Left lung (tissue), 10 donors: ENCODE results near the gene GAS2L2. TPM values are rescaled to one million over a fixed set of nuclear protein-coding genes. Genes with fewer than 3 reads are reported as not detected.
A peak's percentile ranks its signal among the peaks of the same experiment; 100 is the strongest.

Experiments
- ATAC-seq: fragments of 200-7000 bp; cut with Tn5 transposase; one replicate; pipeline ENCODE4 v1.9.1; 2020; ENCODE audit warnings: moderate library complexity
- DNase-seq, 4 donors: peaks; one replicate each; pipeline ENCODE4 v3.0.0-alpha.2; 2013 to 2020
- H3K27ac ChIP-seq, 2 donors: fragments of 200-600 bp; sonication (generic) in 1 of 2; one replicate each; pipeline versions ENCODE4 v1.5.0 to v1.8.0; 2020 to 2021
- H3K27me3 ChIP-seq, 2 donors: fragments of 200-600 bp; sonication (generic) in 1 of 2; one replicate each; pipeline versions ENCODE4 v1.5.0 to v1.8.0; 2020 to 2021
- H3K36me3 ChIP-seq, 2 donors: fragments of 200-600 bp; sonication (generic) in 1 of 2; one replicate each; pipeline versions ENCODE4 v1.5.0 to v1.8.0; 2020 to 2021
- H3K4me1 ChIP-seq, 2 donors: fragments of 200-600 bp; one replicate each; pipeline ENCODE4 v1.8.0; 2021
- H3K4me3 ChIP-seq, 2 donors: fragments of 200-600 bp; sonication (generic) in 1 of 2; one replicate each; pipeline versions ENCODE4 v1.5.0 to v1.8.0; 2020 to 2021; ENCODE audit warnings: mild to moderate bottlenecking in 1 of 2
- H3K9me3 ChIP-seq, 2 donors: fragments of 200-600 bp; sonication (generic) in 1 of 2; one replicate each; pipeline versions ENCODE4 v1.5.0 to v1.8.0; 2020 to 2021
- intact Hi-C, 2 donors: fragments of 100-400 bp; cut with DNase I; formaldehyde crosslinking; loops; one replicate each; pipeline versions ENCODE4 v1.11.2 to v1.14.2; 2022
- polyA plus RNA-seq, 6 donors: library from polyadenylated mRNA; unstranded; fragments of 120-200 nt; gene quantifications; one replicate each; pipeline ENCODE4 v1.2.1, GENCODE V29; 2013; ENCODE audit not compliant: insufficient read length in 6 of 6
- total RNA-seq, 2 donors: library from RNA; stranded (reverse); fragmentation: NEBNext Ultra II Directional; extraction: Animal tissue kit (Norgen Biotek cat#: 25700); gene quantifications; one replicate each; pipeline ENCODE4 v1.2.1, GENCODE V29; 2021
- TF ChIP-seq, protein P1 (sequence below), 2 donors: fragments of 200-600 bp; sonication (generic) in 1 of 2; IDR thresholded peaks; one replicate each; pipeline versions ENCODE4 v1.5.0 to v1.8.0; 2021; ENCODE audit warnings: antibody characterized with exemption in 2 of 2
- donor health status: DM: no; HTN: yes; CAD: no.
- donor health status: DM: no; HTN: no; CAD: no.

The GAS2L2 gene
- total and polyA plus RNA-seq, 8 donors, result 0.15 to 1.8 (median 1.1) TPM

DNA sequence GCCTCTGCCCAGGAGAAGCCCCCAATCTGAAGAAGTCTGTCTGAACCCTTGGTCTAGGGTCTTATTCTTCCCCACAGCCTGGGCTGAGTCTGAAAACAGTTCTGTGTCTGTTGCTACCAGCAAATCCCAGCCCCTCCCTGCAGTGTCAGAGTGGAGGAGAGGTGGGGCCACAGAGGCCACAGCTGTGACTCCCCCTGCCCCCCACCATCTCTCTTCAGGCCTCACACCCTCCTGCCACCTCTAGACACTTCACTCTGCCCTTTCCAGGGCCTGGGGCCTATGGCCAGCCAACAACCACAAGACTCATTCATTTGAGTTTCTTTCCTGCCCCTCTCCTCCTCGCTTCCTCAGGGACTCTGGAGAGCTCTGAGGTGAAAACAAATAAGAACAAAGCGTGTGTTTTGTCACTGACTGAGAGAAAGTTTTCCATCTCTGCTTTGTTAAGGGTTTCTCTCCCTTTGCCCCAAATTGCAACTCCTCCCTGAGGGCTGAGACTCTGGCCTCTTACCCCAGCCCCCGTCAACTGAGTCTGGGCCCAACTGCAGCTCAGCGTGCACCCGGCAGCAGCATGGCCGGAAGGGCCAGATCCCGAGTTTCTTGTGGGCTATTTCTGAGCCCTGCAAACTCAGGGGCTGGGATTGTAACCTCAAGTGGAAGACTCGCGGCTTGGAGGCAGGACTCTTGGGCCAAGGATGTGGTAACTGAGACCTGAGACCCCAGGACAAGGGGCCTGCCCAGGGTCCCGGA lies 20.8 kb upstream of the GAS2L2 start:
- ATAC-seq, result peak; percentile 86
- H3K4me3 ChIP-seq, result no peak overlapping the region
- no peaks in the 10 kb centered on the region for H3K9me3 ChIP-seq
- H3K36me3 ChIP-seq, result no peaks in the 10 kb centered on the region
- peaks cover 39 to 52% of the 10 kb centered on the region in 2 donors for H3K4me1 ChIP-seq
- H3K27ac ChIP-seq, result peak overlapping the region; percentile 61 to 81
- intact Hi-C loops, result no loop called here
- peak in 1 of 4 donors; percentile 77 for DNase-seq
- H3K27me3 ChIP-seq, result no peaks in the 10 kb centered on the region
- TF ChIP-seq, protein P1, sequence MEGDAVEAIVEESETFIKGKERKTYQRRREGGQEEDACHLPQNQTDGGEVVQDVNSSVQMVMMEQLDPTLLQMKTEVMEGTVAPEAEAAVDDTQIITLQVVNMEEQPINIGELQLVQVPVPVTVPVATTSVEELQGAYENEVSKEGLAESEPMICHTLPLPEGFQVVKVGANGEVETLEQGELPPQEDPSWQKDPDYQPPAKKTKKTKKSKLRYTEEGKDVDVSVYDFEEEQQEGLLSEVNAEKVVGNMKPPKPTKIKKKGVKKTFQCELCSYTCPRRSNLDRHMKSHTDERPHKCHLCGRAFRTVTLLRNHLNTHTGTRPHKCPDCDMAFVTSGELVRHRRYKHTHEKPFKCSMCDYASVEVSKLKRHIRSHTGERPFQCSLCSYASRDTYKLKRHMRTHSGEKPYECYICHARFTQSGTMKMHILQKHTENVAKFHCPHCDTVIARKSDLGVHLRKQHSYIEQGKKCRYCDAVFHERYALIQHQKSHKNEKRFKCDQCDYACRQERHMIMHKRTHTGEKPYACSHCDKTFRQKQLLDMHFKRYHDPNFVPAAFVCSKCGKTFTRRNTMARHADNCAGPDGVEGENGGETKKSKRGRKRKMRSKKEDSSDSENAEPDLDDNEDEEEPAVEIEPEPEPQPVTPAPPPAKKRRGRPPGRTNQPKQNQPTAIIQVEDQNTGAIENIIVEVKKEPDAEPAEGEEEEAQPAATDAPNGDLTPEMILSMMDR (IDR thresholded peaks at IDR 0.05), result no peak

DNA sequence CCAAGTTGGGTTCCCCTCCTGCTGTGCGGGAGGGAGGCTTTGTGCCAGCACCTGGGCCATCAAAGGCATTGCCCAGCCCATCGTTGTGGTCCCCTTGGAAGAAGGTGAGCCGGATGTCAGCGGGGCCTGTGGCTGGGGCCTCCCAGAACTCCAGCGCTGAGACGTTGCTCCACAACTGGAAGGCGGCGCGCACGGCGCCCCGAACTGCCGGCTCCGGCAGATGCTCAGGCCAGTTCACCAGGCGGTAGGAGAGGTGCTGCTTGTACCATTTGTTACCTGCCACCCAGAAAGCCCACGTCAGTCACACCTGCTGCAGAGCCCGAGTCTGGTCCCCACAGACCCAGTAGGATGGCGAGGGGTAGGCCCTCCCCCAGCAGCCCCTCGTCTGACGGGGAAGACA lies 20.1 kb upstream of the GAS2L2 start:
- H3K36me3 ChIP-seq, result no peaks in the 10 kb centered on the region
- TF ChIP-seq, protein P1 (IDR thresholded peaks at IDR 0.05), result no peak
- DNase-seq (no peak), ATAC-seq (no peak)
- H3K27ac ChIP-seq, result peak overlapping the region; percentile 61 to 81
- H3K9me3 ChIP-seq, result no peaks in the 10 kb centered on the region
- peaks cover 32 to 47% of the 10 kb centered on the region in 2 donors for H3K4me1 ChIP-seq
- intact Hi-C loops, result no loop called here
- no peaks in the 10 kb centered on the region for H3K27me3 ChIP-seq
- H3K4me3 ChIP-seq, result no peak overlapping the region

DNA sequence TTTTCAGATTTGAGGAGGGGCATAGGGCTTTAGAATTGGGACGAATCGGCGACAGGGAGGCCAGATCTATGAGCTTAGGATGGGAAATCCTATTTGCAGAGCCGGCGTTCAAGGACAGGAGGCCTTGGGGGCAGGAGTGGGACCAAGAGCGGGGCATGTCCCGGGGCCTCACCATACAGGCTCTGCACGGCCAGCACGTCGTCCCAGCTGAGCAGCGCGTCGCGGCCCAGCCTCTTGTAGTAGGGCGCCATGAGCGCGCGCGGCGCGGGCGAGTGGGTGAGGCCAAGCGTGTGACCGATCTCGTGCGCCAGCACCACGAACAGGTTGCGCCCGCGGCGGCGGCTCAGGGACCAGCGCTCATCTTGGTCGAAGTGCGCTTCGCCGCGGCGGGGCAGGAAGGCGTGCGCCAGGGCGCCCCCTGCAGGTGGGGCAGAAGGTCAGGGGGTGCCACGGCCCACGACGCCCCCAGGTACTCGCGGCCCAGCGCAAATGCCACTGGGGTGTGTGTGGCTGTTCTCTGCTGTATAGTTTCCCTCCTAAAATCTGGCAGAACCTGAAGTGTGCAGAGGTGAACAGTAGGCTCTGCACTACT lies 17.0 kb upstream of the GAS2L2 start:
- DNase-seq (no peak), ATAC-seq (no peak)
- H3K27me3 ChIP-seq, result peaks cover 0 to 6% of the 10 kb centered on the region in 2 donors
- no peaks in the 10 kb centered on the region for H3K9me3 ChIP-seq
- TF ChIP-seq, protein P1 (IDR thresholded peaks at IDR 0.05), result no peak
- no peaks in the 10 kb centered on the region for H3K36me3 ChIP-seq
- H3K4me3 ChIP-seq, result no peak overlapping the region
- no peak overlapping the region for H3K27ac ChIP-seq
- intact Hi-C loops, result no loop called here
- H3K4me1 ChIP-seq, result peaks cover 10 to 21% of the 10 kb centered on the region in 2 donors

DNA sequence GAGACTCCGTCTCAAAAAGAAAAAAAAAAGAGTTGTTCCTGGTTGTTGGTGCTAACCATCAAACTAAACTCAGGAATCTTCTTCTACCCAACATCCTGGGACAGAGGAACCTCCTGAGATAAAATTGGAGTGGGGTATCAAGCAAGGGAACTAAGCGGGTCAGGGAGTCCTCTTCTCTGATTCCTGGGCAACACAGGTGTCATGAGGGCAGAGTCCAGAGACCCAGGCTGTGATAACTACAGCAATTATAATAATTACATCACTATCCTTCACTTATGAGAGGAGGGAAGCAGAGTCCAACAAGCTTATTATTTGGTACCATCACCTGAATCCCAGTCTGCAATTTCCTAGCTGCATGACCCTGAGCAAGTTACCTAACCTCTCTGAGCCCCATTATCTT lies 15.8 kb upstream of the GAS2L2 start:
- Histone ChIP-seq H3K27me3 (peaks cover 0 to 14% of the 10 kb centered on the region in 2 donors), H3K4me1 (peaks cover 5 to 21% of the 10 kb centered on the region in 2 donors), H3K9me3 (no peaks in the 10 kb centered on the region), H3K4me3 (no peak overlapping the region), H3K36me3 (no peaks in the 10 kb centered on the region), H3K27ac (no peak overlapping the region)
- intact Hi-C loops, result no loop called here
- no peak for ATAC-seq
- TF ChIP-seq, protein P1 (IDR thresholded peaks at IDR 0.05), result no peak
- no peak for DNase-seq

DNA sequence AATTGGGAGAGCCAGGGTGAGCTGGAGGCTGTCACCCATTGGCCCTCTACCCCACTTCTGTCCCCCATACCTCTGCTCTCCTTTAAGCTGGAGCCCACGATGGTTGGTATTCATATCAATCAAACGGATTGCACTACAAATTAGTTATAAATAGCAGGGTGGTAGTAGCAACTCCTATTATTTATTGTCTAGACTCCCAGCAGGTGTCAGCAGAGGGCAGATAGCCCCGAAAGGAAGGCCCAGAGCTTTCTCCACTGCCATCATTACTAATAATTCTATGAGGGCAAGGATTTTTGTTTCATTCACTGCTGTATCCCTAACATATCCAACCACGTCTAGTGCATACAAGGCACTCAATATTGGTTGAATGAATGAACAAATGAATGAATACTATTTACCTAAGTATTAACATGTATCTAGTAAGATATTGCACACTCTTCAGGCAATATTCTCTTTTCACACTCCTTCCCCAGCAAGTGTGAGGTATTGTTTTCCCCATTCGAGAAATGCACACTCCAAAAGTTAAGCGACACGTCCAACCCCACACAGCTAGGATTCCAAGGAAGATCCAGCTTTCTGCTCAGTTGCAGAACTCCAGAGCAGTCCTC lies 14.0 kb upstream of the GAS2L2 start:
- intact Hi-C loops, result no loop called here
- DNase-seq (peak in 2 of 4 donors; percentile 16 to 47), ATAC-seq (peak; percentile 13)
- peaks cover 0 to 14% of the 10 kb centered on the region in 2 donors for H3K27me3 ChIP-seq
- H3K9me3 ChIP-seq, result no peaks in the 10 kb centered on the region
- H3K27ac ChIP-seq, result no peak overlapping the region
- TF ChIP-seq, protein P1 (IDR thresholded peaks at IDR 0.05), result peak in 1 of 2 donors; percentile 43
- no peak overlapping the region for H3K4me3 ChIP-seq
- peaks cover 5 to 17% of the 10 kb centered on the region in 2 donors for H3K4me1 ChIP-seq
- no peaks in the 10 kb centered on the region for H3K36me3 ChIP-seq
